Endodermal cell (in vitro differentiated cells): ENCODE results near the gene VSIG4. TPM values are rescaled to one million over a fixed set of nuclear protein-coding genes. Genes with fewer than 3 reads are reported as not detected.

Experiments used
- DNase-seq: peaks from one replicate; pipeline ENCODE4 v3.0.0-alpha.2; 2017
- H3K27ac ChIP-seq: 2 replicates; pipeline ENCODE4 v1.5.1; 2013; ENCODE audit warnings: mild to moderate bottlenecking, low read depth, low read length, moderate library complexity
- H3K27me3 ChIP-seq: 2 replicates; pipeline ENCODE4 v1.6.1; 2013; ENCODE audit warnings: mild to moderate bottlenecking, low read length, moderate library complexity; ENCODE audit not compliant: insufficient read depth, control insufficient read depth, poor library complexity, severe bottlenecking
- H3K36me3 ChIP-seq: 2 replicates; pipeline ENCODE4 v1.7.0; 2013; ENCODE audit warnings: mild to moderate bottlenecking, low read length, moderate library complexity; ENCODE audit not compliant: control insufficient read depth, insufficient read depth
- H3K4me1 ChIP-seq: one replicate; pipeline ENCODE4 v1.7.0; 2013; ENCODE audit warnings: low read length; ENCODE audit not compliant: control insufficient read depth, insufficient read depth
- H3K4me3 ChIP-seq: 2 replicates; pipeline ENCODE4 v1.5.1; 2013; ENCODE audit warnings: mild to moderate bottlenecking, low read length, moderate library complexity
- H3K9ac ChIP-seq: 2 replicates; pipeline ENCODE4 v1.6.1; 2013; ENCODE audit warnings: mild to moderate bottlenecking, low read length, moderate library complexity; ENCODE audit not compliant: poor library complexity, severe bottlenecking; ENCODE audit errors: extremely low read depth
- H3K9me3 ChIP-seq: 2 replicates; pipeline ENCODE4 v1.6.1; 2013; ENCODE audit warnings: mild to moderate bottlenecking, low read length, moderate library complexity; ENCODE audit not compliant: control insufficient read depth
- H3K27ac Mint-ChIP-seq: 2 replicates; pipeline ENCODE4 v1.8.0; 2020; ENCODE audit warnings: mixed read lengths
- H3K27me3 Mint-ChIP-seq: 2 replicates; pipeline ENCODE4 v1.8.0; 2021; ENCODE audit warnings: mild to moderate bottlenecking, mixed read lengths; ENCODE audit not compliant: insufficient read depth
- H3K36me3 Mint-ChIP-seq: 2 replicates; pipeline ENCODE4 v1.8.0; 2020; ENCODE audit warnings: low read depth, mixed read lengths
- H3K4me1 Mint-ChIP-seq: 2 replicates; pipeline ENCODE4 v1.8.0; 2020; ENCODE audit warnings: mixed read lengths
- H3K4me3 Mint-ChIP-seq: 2 replicates; pipeline ENCODE4 v1.8.0; 2020; ENCODE audit warnings: mild to moderate bottlenecking, moderate library complexity, mixed read lengths
- H3K9me3 Mint-ChIP-seq: 2 replicates; pipeline ENCODE4 v1.8.0; 2020; ENCODE audit warnings: mild to moderate bottlenecking, mixed read lengths
- CTCF ChIP-seq: fragments of 200-600 bp; sonication (generic); conservative IDR thresholded peaks from 2 replicates; pipeline ENCODE4 v1.5.0; 2021; ENCODE audit warnings: antibody characterized with exemption, mild to moderate bottlenecking
- WGBS, 2 experiments: methylation state at CpG; one replicate each; pipeline versions ENCODE4 v1.1.5 to v1.1.7; 2013; ENCODE audit warnings: missing lambda C conversion rate in 2 of 2, mixed read lengths in 1 of 2; ENCODE audit not compliant: insufficient coverage in 1 of 2, insufficient read length in 1 of 2; 5-methylcytosine and 5-hydroxymethylcytosine counted together
- total RNA-seq, 2 donors: library from RNA; stranded (reverse); fragmentation: NEBNext Ultra II Directional in 1 of 2; extraction: Animal tissue kit (Norgen Biotek cat#: 25700) in 1 of 2; gene quantifications; 2 replicates in 1 of 2; 3 replicates in 1 of 2; pipeline ENCODE4 v1.2.1, GENCODE V29; 2021

The VSIG4 gene
- total RNA-seq, 2 donors from 2014 or later: not detected

- Mint-ChIP-seq H3K4me1 (no peaks in the 10 kb centered on the region), H3K9me3 (peaks cover 40% of the 10 kb centered on the region), H3K27me3 (no peaks in the 10 kb centered on the region), H3K27ac (no peak overlapping the region), H3K4me3 (no peak overlapping the region), H3K36me3 (no peaks in the 10 kb centered on the region)
- no peak overlapping the region for H3K27ac ChIP-seq
- no peaks in the 10 kb centered on the region for H3K36me3 ChIP-seq
- no peak overlapping the region for H3K9ac ChIP-seq
- H3K4me1 ChIP-seq: no peaks in the 10 kb centered on the region
- 71% methylated on average over 1 of the region's 1 CpG; no CpG with 5 or more reads in 1 of the 2 experiments for WGBS, 2 experiments
- H3K4me3 ChIP-seq: no peak overlapping the region
- H3K27me3 ChIP-seq: no peaks in the 10 kb centered on the region
- no peak for TF ChIP-seq CTCF
- DNase-seq: peak; percentile 46
- no peaks in the 10 kb centered on the region for H3K9me3 ChIP-seq
Observed at GRCh38 chrX:66053414-66053813, 13.5 kb upstream of the VSIG4 start.

- Mint-ChIP-seq H3K9me3 (peaks cover 32% of the 10 kb centered on the region), H3K4me1 (no peaks in the 10 kb centered on the region), H3K27me3 (no peaks in the 10 kb centered on the region), H3K36me3 (no peaks in the 10 kb centered on the region), H3K27ac (no peak overlapping the region), H3K4me3 (no peak overlapping the region)
- Histone ChIP-seq H3K9me3 (no peaks in the 10 kb centered on the region), H3K9ac (no peak overlapping the region), H3K36me3 (no peaks in the 10 kb centered on the region), H3K4me3 (no peak overlapping the region), H3K4me1 (no peaks in the 10 kb centered on the region), H3K27ac (no peak overlapping the region), H3K27me3 (no peaks in the 10 kb centered on the region)
- TF ChIP-seq CTCF: no peak
- WGBS, 2 experiments: 83 to 89% methylated on average over 1 to 2 of the region's 3 CpGs
- no peak for DNase-seq
Observed at GRCh38 chrX:66051980-66052379, 12.1 kb upstream of the VSIG4 start.

GRCh38 chrX:66050140-66050569 lies 10.3 kb upstream of the VSIG4 start:
- no peak for TF ChIP-seq CTCF
- no peak overlapping the region for H3K4me3 Mint-ChIP-seq

More at GRCh38 chrX:66050140-66050569, 10.3 kb upstream of the VSIG4 start:
- no peaks in the 10 kb centered on the region for H3K36me3 Mint-ChIP-seq
- Histone ChIP-seq H3K27me3 (no peaks in the 10 kb centered on the region), H3K4me3 (no peak overlapping the region), H3K9ac (no peak overlapping the region), H3K36me3 (no peaks in the 10 kb centered on the region), H3K27ac (no peak overlapping the region), H3K4me1 (no peaks in the 10 kb centered on the region), H3K9me3 (no peaks in the 10 kb centered on the region)
- WGBS, 2 experiments: 89% methylated on average over 1 of the region's 1 CpG; no CpG with 5 or more reads in 1 of the 2 experiments
- DNase-seq: no peak
- no peak overlapping the region for H3K27ac Mint-ChIP-seq
- H3K27me3 Mint-ChIP-seq: no peaks in the 10 kb centered on the region
- no peaks in the 10 kb centered on the region for H3K4me1 Mint-ChIP-seq
- H3K9me3 Mint-ChIP-seq: peaks cover 28% of the 10 kb centered on the region
